ENCODE results near the gene ARSI.

Gene ARSI

DNA sequence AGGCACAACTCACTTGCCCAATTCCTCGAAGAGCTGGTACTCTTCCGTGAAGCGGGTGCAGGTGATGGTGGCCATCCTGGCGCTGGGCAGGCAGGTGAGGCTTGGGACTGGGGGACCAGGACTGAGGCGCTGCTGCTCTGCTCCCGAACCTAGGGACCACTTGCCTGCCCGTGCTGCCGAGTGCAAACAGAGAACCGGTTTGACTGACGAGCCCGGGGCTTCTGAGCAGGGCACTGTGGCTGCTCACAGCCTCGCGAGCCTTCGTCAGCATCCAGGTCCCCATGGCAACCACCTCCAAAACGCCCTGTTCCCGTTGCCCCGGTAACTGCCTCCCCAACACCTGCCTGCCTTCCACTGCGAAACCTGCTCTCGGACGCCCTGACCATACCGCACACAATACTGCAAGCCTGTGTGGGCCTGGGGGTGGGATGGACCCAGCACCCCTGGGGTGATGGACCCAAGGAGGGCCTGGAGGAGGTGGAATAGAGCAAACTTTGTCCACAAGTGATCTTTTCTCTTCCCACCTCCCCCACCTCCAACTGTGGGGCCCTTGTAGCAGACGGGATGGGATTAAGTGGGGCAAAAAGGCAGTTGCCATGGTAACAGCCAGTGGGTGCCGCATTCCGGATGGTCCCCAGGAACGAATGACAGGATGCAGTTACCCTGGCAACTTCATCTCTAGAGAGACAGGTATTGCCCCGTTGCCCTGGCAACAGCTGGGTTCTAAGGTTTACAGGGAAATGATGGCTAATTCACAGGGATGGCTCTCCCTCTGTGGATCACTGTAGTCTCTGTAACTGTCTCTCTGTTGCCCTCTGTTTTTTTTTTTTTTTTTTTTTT, 12.9 kb downstream of the ARSI start, which contains the start of gene CAMK2A:
TSS of gene CAMK2A (minus strand) at position 223 of the 840 bp plus-strand sequence. CDS start at position 75, 148 bp downstream.
- DNase-seq: no peak

- DNase-seq: no peak
Measured at GRCh38 chr5:150288791-150289190, 13.9 kb downstream of the ARSI start.

DNA sequence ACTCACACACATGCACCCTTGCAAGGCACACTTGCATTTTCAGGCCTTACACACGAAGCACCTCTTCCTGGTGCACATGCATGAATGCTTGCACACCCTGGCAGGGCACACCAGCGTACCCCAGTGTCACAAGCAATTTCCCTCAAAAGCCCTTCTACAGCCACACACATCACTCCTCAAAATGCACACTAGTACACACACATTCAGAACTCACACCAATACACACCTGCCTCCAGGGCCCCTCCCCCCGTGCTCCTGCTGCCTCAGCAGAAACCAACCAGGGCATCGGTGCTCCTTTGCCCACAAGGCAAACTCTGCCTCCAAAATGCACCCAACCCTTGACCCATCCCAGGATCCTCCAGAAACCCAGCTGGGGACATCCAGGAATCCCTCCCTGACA, 14.3 kb downstream of the ARSI start:
- no peak for DNase-seq

DNA sequence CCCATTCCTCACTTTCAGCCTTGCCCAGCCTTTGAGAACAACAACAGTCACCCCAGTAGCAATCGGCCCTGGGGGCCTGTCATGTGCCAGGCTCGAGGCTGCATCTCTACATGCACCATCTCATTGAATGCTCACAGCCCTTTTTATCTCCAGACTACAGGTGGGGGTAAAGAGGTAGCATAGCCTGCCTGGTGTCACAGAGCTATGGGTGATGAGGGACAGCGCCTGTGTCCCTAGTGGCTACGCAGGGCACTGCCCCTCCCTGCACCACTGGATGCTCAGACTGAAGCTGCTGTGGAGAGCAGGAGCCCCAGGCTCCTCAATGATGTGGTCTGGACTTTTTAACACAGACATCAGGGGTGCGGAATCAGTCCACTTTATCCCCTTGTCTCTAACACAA, 15.9 kb downstream of the ARSI start:
- no peak for DNase-seq

DNA sequence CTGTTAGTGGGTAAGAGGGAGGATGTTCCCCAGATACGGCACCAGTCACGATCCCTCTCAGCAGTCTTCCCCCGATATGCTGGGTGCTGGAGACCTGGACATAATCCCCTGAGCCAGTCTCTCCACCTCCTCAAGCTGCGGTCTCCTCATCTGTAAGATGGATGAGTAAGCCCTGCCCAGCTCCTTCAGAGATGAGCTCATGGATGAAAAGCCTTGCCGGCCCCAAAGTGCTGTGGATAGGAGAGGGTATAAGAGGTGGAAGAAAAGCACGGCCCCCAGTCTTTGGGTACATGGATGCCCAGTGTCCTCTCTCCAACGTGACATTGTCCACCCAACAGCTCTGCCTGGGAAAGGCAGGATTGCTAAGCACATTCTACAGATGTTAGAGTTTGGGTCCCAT, 17.6 kb downstream of the ARSI start:
- no peak for DNase-seq

DNA sequence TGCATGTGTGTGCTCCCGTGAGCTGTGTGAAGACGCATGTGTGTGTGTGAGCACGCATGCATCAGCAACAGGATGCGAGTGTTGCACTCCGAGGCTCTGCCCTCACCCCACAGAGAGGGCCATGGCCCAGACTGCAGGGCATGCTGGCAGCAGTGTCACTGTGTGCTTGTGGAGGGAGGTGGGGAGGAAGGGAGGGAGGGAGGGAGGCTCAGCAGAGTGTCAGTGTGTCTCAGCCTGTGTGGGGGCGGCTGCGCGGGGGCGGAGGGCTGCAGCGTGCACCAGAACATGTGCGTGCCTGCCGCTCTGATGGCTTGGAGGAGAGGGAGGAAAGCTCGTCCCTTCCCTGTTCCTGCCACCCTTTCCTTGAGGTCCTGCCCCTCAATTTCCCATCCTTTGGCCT, 18.4 kb downstream of the ARSI start:
- DNase-seq: no peak

DNA sequence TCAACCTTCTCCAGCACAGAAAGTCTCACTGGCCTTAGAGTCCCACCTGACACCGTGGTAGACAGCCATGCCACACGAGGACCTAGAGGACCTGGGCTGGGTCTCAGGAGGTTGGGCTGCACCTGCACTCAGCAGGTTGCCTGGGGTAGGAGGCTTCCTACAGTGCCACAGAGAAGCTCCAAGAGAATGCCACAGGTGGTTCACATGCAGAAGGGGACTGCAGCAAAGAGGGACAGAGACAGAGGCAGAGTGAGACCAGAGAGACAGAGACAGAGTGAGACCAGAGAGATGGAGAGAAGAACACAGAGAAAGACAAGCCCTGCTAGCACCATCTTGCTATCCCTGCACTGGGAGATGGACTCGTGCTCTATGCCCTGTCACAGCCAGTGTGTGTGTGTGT, 18.8 kb downstream of the ARSI start:
- no peak for DNase-seq

- DNase-seq: no peak
Measured at GRCh38 chr5:150281987-150282386, 20.7 kb downstream of the ARSI start.

DNA sequence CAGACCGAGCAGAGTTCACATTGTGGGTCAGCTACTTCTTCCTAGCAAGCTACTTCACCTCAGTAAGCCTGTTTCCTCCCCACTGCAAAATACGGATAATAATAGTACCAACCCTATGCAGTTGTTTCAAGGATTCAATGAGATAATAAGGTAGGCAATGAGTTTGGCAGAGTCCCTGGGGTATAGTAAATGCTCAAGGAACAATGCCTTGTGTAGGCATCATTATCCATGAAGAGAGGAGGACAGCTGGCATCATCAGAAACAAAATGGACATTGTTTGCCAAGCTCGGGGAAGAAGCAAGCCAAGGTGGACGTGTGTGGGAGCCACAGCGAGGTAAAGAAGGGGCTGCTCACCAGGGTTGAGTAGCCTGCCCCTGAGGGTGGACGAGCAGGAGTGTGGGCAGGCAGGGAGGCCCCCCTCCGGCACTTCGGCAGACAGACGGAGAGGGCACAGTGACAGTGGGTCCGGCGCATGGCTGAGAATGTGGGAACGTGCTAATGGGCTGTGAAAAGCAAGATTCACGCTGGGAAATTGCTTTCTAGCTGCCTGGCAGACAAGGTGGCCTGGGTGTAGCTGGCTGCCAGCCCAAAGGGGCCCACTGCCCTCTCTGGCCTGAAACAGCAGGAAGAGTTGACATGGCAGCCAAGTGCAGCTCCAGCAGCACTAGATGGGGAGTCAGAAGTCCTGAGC, 23.2 kb downstream of the ARSI start:
- DNase-seq: no peak

- DNase-seq: no peak
Measured at GRCh38 chr5:150278916-150279315, 23.8 kb downstream of the ARSI start.

- no peak for DNase-seq
Measured at GRCh38 chr5:150278046-150278730, 24.5 kb downstream of the ARSI start.

- DNase-seq: no peak
Measured at GRCh38 chr5:150277043-150277442, 25.7 kb downstream of the ARSI start.

GRCh38 chr5:150274811-150275210, 27.9 kb downstream of the ARSI start:
- DNase-seq: no peak

- DNase-seq: no peak
Measured at GRCh38 chr5:150272531-150272930, 30.2 kb downstream of the ARSI start.

- no peak for DNase-seq
Measured at GRCh38 chr5:150271923-150272322, 30.8 kb downstream of the ARSI start.

DNA sequence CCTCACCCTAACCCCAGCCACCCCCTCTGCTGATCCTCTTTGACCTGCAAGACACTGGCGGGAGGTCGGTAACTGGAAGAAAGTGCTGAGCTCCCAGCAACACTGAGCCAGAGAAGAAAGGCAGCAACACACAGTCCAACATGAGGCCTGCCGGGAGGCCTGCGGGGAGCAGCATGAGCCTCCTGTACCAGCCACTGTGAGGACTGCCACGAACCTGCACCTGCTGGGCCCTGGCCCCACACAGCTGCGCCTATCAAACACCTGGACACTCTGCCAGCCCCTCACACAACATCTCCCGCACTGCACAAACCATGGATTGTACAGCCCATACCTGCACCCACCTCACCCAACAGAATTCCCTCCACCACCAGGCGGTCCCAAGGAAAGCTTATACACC, 31.4 kb downstream of the ARSI start:
- DNase-seq: no peak

GRCh38 chr5:150270541-150271295, 32.0 kb downstream of the ARSI start:
- DNase-seq: no peak

GRCh38 chr5:150266871-150267291, 35.8 kb downstream of the ARSI start:
- no peak for DNase-seq

- DNase-seq: no peak
Measured at GRCh38 chr5:150265870-150266383, 36.8 kb downstream of the ARSI start.

DNA sequence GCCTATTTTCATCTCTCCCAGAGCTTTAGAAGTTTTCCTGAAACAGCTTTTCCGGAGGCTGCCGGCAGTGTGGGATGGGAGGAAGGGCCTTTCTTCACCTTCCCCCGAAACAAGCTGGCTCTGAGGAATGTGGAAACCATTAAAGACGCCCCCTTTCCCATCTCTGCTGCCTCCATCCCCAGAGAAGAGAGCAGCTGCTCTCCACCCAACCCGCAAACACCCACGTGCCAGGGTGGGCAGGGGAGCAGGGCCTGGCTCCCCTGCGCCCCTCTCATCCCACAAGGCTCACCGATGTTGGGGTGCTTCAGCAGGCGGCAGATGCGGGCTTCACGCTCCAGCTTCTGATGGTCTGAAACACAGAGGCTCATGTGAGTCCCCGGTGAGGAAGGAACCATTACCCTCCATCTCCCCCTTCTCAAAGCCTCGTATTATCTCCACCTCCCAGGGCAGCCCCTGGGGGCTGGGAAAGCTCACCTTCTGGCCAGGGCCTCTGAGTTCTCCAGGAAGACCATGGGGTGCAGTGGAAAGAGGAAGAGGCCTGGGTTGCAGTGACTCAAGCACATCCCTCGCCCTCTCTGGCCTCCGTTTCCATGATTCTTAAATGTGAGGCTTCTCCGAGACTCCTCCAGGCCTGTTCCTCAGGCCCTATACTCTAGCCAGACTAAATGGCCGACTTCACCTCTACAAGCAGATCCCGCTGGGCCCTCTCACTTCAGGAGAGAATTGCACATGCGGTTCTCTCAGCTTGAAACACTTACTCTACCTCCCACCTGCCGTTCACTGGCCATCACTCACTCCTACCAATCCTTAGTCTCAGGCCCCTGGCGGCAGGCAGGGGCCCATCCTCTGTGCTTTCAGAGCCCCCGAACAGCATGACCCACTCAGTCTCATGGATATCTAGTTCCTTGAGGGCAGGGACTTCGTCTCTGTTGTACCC, 37.8 kb downstream of the ARSI start:
- DNase-seq: no peak

DNA sequence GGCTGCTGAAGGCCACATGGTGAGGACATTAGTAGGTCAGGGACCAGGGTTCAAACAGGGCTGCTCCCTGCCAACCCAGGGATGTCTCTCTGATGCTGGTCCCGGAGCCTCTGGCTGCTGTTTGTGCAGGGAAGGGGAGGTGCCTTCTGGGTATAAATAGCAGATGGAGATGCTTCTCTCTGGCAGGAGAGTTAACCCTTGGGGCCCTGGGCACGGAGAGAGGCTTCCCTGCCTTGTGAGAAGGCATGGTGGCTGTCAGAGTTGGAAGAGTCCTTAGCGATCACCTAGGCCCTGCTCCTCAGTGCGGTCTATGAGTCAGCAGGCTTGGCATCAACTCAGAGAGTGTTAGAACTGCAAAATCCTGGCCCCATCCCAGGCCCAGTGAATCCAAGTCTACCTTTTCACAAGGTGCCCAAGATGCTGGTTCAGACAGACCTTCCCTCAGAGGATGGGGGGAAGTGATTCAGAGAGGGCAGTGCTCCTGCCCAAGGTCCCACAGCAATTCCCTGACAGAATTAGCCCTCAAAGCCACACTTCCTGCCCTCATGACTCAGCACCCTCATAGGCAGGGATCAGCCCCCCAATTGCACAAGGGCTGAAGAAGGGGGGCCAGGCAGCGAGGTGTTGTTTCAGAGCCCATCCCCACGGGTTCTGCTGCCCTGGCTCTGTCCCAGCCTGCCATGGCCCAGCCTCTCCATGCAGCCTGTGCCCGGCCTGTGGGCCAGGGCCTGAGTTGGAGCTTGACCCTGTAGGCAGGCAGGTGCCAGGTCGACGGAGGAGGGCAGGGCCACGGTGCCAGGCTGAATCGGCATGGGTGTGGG, 38.7 kb downstream of the ARSI start:
- DNase-seq: no peak
